Vagina (tissue), 2 donors: ENCODE data around the gene ZNF862.

ENCODE experiments used
- CTCF ChIP-seq, 3 experiments: fragments of 450-650 bp in 2 of 3; fragments of 200-600 bp in 1 of 3; sonication (generic) in 1 of 3; IDR thresholded peaks; one replicate each; pipeline ENCODE4 v1.5.1; 2017 to 2019; ENCODE audit warnings: antibody characterized with exemption in 3 of 3, mild to moderate bottlenecking in 2 of 3, moderate library complexity in 2 of 3
- POLR2A ChIP-seq, 2 donors: fragments of 450-650 bp; IDR thresholded peaks; one replicate each; pipeline ENCODE4 v1.6.1; 2017; ENCODE audit warnings: antibody characterized with exemption in 2 of 2, mild to moderate bottlenecking in 2 of 2, moderate library complexity in 2 of 2

DNA sequence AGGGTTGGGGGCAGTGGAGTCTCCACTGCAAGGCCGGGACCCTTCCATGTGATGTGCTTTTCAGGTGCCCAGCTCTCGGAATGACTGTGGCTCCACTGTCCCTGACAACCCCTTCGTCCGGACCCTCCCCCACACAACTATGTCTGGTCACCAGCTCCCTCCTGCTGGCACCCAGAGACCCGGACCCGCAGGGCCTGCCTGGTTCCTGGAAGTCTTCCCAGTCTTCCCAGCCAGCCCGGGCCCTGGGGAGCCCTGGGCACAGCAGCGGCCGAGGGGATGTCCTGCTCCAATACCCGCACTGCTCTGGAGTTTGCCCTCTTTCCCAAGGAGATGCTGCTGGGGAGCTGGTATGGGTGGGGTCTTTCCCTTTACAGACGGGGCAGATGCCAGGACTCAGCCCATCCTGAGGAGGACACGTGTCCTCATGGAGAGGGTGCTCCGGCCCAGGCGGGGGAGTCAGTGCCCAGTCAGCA lies 41.1 kb downstream of the ZNF862 start:
- TF ChIP-seq POLR2A (IDR thresholded peaks at IDR 0.05) (no peak), CTCF (IDR thresholded peaks at IDR 0.05) (no peak)
